Neural progenitor cell (in vitro differentiated cells): ENCODE measurements around the gene RNF125. TPM values are rescaled to one million over a fixed set of nuclear protein-coding genes. Genes with fewer than 3 reads are reported as not detected.
"Not testable (repeated sequence)": the region's sequence is repeated elsewhere in the genome, so short reads cannot be mapped to it uniquely, and the experiment has no call there.

Experiments used
- DNase-seq: peaks from one replicate; pipeline ENCODE4 v3.0.0-alpha.2; 2016; ENCODE audit warnings: low spot score
- H2AFZ ChIP-seq: fragments of 200-600 bp; sonication (generic); replicated peaks from 2 replicates; pipeline ENCODE4 v1.6.1; 2016; ENCODE audit warnings: antibody characterized with exemption
- H3F3A ChIP-seq: fragments of 200-600 bp; sonication (generic); 2 replicates; pipeline ENCODE4 v1.6.1; 2016; ENCODE audit warnings: antibody characterized with exemption, low read depth
- H3K27ac ChIP-seq: fragments of 200-600 bp; sonication (generic); 2 replicates; pipeline ENCODE4 v1.5.1; 2016; ENCODE audit warnings: mild to moderate bottlenecking
- H3K27me3 ChIP-seq: fragments of 200-600 bp; sonication (generic); 2 replicates; pipeline ENCODE4 v1.6.1; 2016; ENCODE audit warnings: mild to moderate bottlenecking, moderate library complexity
- H3K36me3 ChIP-seq: fragments of 200-600 bp; sonication (generic); 2 replicates; pipeline ENCODE4 v1.5.1; 2016
- H3K4me1 ChIP-seq: fragments of 200-600 bp; sonication (generic); 2 replicates; pipeline ENCODE4 v1.6.1; 2016; ENCODE audit warnings: mixed run types
- H3K4me2 ChIP-seq: fragments of 200-600 bp; sonication (generic); 2 replicates; pipeline ENCODE4 v1.6.1; 2016
- H3K4me3 ChIP-seq: fragments of 200-600 bp; sonication (generic); 2 replicates; pipeline ENCODE4 v1.5.1; 2016
- H3K79me2 ChIP-seq: fragments of 200-600 bp; sonication (generic); 2 replicates; pipeline ENCODE4 v1.6.1; 2016; ENCODE audit warnings: low read depth
- H3K9ac ChIP-seq: fragments of 200-600 bp; sonication (generic); 2 replicates; pipeline ENCODE4 v1.6.1; 2016
- H3K9me3 ChIP-seq: fragments of 200-600 bp; sonication (generic); 2 replicates; pipeline ENCODE4 v1.5.1; 2016; ENCODE audit warnings: low read depth
- H4K20me1 ChIP-seq: fragments of 200-600 bp; sonication (generic); 2 replicates; pipeline ENCODE4 v1.6.1; 2016; ENCODE audit warnings: low read depth
- H3K27ac Mint-ChIP-seq: 3 replicates; pipeline ENCODE4 v1.8.0; 2021; ENCODE audit warnings: mixed read lengths
- H3K27me3 Mint-ChIP-seq: 2 replicates; pipeline ENCODE4 v1.8.0; 2022; ENCODE audit warnings: low read depth, mild to moderate bottlenecking, inconsistent platforms, moderate library complexity, mixed read lengths; ENCODE audit not compliant: insufficient read depth
- H3K36me3 Mint-ChIP-seq: 3 replicates; pipeline ENCODE4 v1.8.0; 2021; ENCODE audit warnings: mixed read lengths
- H3K4me1 Mint-ChIP-seq: 3 replicates; pipeline ENCODE4 v1.8.0; 2021; ENCODE audit warnings: mixed read lengths
- H3K4me3 Mint-ChIP-seq: 3 replicates; pipeline ENCODE4 v1.8.0; 2021; ENCODE audit warnings: mild to moderate bottlenecking, moderate library complexity, mixed read lengths
- H3K9me3 Mint-ChIP-seq: 3 replicates; pipeline ENCODE4 v1.8.0; 2020; ENCODE audit warnings: mixed read lengths
- CTCF ChIP-seq: fragments of 200-600 bp; sonication (generic); IDR thresholded peaks from 2 replicates; pipeline ENCODE4 v1.5.1; 2017; ENCODE audit warnings: antibody characterized with exemption, mild to moderate bottlenecking
- EZH2 ChIP-seq: fragments of 200-600 bp; sonication (generic); IDR thresholded peaks from 2 replicates; pipeline ENCODE4 v1.6.1; 2017; ENCODE audit warnings: antibody characterized with exemption, mild to moderate bottlenecking, moderate library complexity
- EZH2phosphoT487 ChIP-seq: fragments of 200-600 bp; sonication (generic); IDR thresholded peaks from 2 replicates; pipeline ENCODE4 v1.6.1; 2017; ENCODE audit warnings: antibody characterized with exemption
- total RNA-seq: library from RNA; depleted of rRNA; stranded (reverse); fragments of >200 nt; gene quantifications from 2 replicates; pipeline ENCODE4 v1.2.3, GENCODE V29; 2015; ENCODE audit warnings: low replicate concordance

The RNF125 gene
- total RNA-seq, 1 donor from 2014 or later: 10.2 TPM

GRCh38 chr18:31990823-31991222 is 27.8 kb upstream of the RNF125 start:
- Histone ChIP-seq H4K20me1 (no peaks in the 10 kb centered on the region), H3K9me3 (no peaks in the 10 kb centered on the region), H3F3A (no peaks in the 10 kb centered on the region), H3K79me2 (no peaks in the 10 kb centered on the region), H3K9ac (no peak overlapping the region), H3K4me1 (no peaks in the 10 kb centered on the region), H2AFZ (no peak overlapping the region), H3K36me3 (no peaks in the 10 kb centered on the region), H3K4me3 (no peak overlapping the region), H3K27me3 (no peaks in the 10 kb centered on the region), H3K4me2 (no peak overlapping the region), H3K27ac (no peak overlapping the region)
- H3K9me3 Mint-ChIP-seq: peaks cover 2% of the 10 kb centered on the region
- DNase-seq: no peak
- no peak overlapping the region for H3K4me3 Mint-ChIP-seq
- no peak for TF ChIP-seq EZH2
- TF ChIP-seq CTCF: no peak
- TF ChIP-seq EZH2phosphoT487: no peak
- H3K27me3 Mint-ChIP-seq: peaks cover 4% of the 10 kb centered on the region
- H3K36me3 Mint-ChIP-seq: no peaks in the 10 kb centered on the region
- H3K27ac Mint-ChIP-seq: no peak overlapping the region
- H3K4me1 Mint-ChIP-seq: no peaks in the 10 kb centered on the region

- TF ChIP-seq CTCF (no peak), EZH2phosphoT487 (no peak), EZH2 (no peak)
- Mint-ChIP-seq H3K9me3 (peaks cover 9% of the 10 kb centered on the region), H3K27ac (no peak overlapping the region), H3K4me1 (no peaks in the 10 kb centered on the region), H3K4me3 (no peak overlapping the region), H3K27me3 (peaks cover 4% of the 10 kb centered on the region), H3K36me3 (no peaks in the 10 kb centered on the region)
- Histone ChIP-seq H4K20me1 (no peaks in the 10 kb centered on the region), H3K9ac (no peak overlapping the region), H3K4me2 (no peak overlapping the region), H3F3A (no peaks in the 10 kb centered on the region), H3K36me3 (no peaks in the 10 kb centered on the region), H2AFZ (no peak overlapping the region), H3K9me3 (no peaks in the 10 kb centered on the region), H3K27me3 (no peaks in the 10 kb centered on the region), H3K4me1 (no peaks in the 10 kb centered on the region), H3K27ac (no peak overlapping the region), H3K4me3 (no peak overlapping the region), H3K79me2 (no peaks in the 10 kb centered on the region)
- DNase-seq: no peak
Observed at GRCh38 chr18:31996007-31996406, 22.6 kb upstream of the RNF125 start.

- H3K9me3 ChIP-seq: no peaks in the 10 kb centered on the region
- H3K9ac ChIP-seq: no peak overlapping the region
- H3K4me2 ChIP-seq: no peak overlapping the region
- H3K4me1 ChIP-seq: no peaks in the 10 kb centered on the region
- no peak for DNase-seq
- no peak overlapping the region for H3K27ac ChIP-seq
- H3F3A ChIP-seq: no peaks in the 10 kb centered on the region
- H4K20me1 ChIP-seq: no peaks in the 10 kb centered on the region
- no peaks in the 10 kb centered on the region for H3K36me3 Mint-ChIP-seq
- no peak overlapping the region for H3K4me3 ChIP-seq
- H3K36me3 ChIP-seq: no peaks in the 10 kb centered on the region
- H3K79me2 ChIP-seq: no peaks in the 10 kb centered on the region
- TF ChIP-seq EZH2phosphoT487 (no peak), CTCF (no peak)
- no peak overlapping the region for H3K27ac Mint-ChIP-seq
- H3K9me3 Mint-ChIP-seq: peaks cover 11% of the 10 kb centered on the region
- H3K4me3 Mint-ChIP-seq: no peak overlapping the region
- H3K27me3 Mint-ChIP-seq: no peaks in the 10 kb centered on the region
- H3K27me3 ChIP-seq: no peaks in the 10 kb centered on the region
- H3K4me1 Mint-ChIP-seq: no peaks in the 10 kb centered on the region
- peak overlapping the region; percentile 57 for H2AFZ ChIP-seq
Observed at GRCh38 chr18:31998880-31999412, 19.7 kb upstream of the RNF125 start.

GRCh38 chr18:32001141-32001540 is 17.5 kb upstream of the RNF125 start:
- not testable (repeated sequence) for H3K4me1 ChIP-seq, DNase-seq, H3K36me3 ChIP-seq, H4K20me1 ChIP-seq, H3K27me3 Mint-ChIP-seq, H3K27me3 ChIP-seq, H3K4me1 Mint-ChIP-seq, H3K9me3 Mint-ChIP-seq, H3K79me2 ChIP-seq, H2AFZ ChIP-seq, H3K4me3 ChIP-seq, H3K27ac ChIP-seq, H3K4me3 Mint-ChIP-seq, H3K36me3 Mint-ChIP-seq, H3K4me2 ChIP-seq, H3F3A ChIP-seq, H3K9me3 ChIP-seq, H3K27ac Mint-ChIP-seq, H3K9ac ChIP-seq

- not testable (repeated sequence) for H3K4me3 ChIP-seq, H3K27ac Mint-ChIP-seq, H3K9me3 Mint-ChIP-seq, H3K4me1 Mint-ChIP-seq, H3K36me3 Mint-ChIP-seq, H3K9me3 ChIP-seq, H3F3A ChIP-seq, H3K27me3 ChIP-seq, H3K9ac ChIP-seq, H3K4me2 ChIP-seq, H3K79me2 ChIP-seq, H3K4me3 Mint-ChIP-seq, H3K27ac ChIP-seq, DNase-seq, H3K36me3 ChIP-seq, H2AFZ ChIP-seq, H3K27me3 Mint-ChIP-seq, H4K20me1 ChIP-seq, H3K4me1 ChIP-seq
Observed at GRCh38 chr18:32003822-32004221, 14.8 kb upstream of the RNF125 start.
